Stimulated activated CD4-positive, alpha-beta T cell treated with anti-CD3 and anti-CD28 coated beads, Interleukin-15, amount 100 ng/mL, for 48 hours (primary cell): Measurements from ENCODE around the gene FRY.

Experiments
- DNase-seq, 2 donors: peaks; one replicate each; pipeline ENCODE4 v3.0.0-alpha.2; 2020; ENCODE audit warnings: low read depth in 2 of 2

Gene FRY

DNA sequence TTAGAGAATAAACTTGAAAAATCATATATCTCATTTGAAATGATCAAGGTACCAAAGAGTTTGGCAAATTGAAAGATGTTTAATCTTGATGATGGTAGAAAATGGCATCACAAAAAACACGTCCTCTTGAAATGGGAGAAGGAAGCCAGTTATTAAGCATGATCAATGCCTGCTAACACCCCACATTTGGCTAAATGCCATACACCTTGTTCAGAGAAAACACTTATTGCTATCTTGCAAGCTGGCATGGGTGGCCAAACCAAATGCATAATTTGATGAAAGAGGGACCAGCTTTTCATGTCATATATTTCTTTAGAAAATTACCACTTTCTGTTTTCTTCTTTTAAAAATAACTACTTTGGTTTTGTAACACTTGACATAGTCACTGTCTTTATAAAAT, 142.3 kb downstream of the FRY start:
- no peak for DNase-seq

DNA sequence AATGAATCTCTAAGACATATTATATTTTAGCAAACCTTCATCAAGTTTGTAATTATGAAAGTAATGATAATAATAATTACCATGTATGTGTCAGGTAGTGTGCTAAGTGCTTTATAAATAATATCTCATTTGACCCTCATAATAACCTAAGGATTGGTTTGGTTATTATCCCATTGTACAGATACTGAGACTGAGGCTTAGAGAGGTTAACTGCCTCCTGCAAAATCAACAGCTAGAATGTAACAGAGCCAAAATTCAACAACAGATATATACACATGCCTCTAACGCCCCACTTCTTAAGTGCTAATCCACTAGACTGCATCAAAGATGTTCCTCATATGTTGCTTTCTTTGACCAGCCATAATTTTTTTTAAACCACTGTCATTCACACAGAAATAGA, 142.8 kb downstream of the FRY start:
- DNase-seq = no peak

DNA sequence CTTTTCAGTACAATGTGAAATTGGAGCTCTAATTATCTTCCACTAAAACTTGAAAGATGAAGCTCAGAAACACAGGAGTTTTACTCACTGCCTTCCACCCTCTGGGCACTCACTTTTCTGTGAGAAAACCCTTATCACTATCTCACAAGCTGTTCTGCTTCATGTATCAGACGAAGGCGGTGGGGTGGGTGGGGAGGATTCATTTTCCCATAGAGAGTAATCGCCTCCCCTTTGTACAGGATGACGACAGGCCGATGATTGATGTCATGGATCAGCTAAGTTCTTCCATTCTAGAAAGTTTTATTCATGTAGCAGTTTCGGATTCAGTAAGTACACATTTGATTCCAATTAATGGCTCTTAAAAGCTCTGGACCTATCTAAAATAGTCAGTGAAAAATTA, 143.7 kb downstream of the FRY start:
- no peak for DNase-seq

DNA sequence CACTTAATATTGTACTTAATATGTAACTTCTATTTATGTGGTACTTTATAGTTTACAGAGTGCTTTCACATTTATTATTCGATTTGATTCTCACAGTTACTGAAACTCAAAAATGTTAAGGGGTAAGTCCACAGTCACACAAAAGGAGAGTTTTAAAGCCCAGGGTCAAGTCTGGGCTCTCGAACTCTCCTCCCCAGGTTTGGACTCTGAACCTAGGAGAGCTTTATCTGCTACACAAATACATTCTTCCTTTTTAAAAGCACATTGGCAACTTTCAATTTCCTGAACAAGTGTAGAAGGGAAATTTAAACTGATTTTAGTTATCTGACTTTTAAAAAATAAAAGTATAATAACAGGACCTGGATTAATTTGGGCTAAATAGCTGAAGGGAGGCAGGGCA, 144.4 kb downstream of the FRY start:
- no peak for DNase-seq

DNA sequence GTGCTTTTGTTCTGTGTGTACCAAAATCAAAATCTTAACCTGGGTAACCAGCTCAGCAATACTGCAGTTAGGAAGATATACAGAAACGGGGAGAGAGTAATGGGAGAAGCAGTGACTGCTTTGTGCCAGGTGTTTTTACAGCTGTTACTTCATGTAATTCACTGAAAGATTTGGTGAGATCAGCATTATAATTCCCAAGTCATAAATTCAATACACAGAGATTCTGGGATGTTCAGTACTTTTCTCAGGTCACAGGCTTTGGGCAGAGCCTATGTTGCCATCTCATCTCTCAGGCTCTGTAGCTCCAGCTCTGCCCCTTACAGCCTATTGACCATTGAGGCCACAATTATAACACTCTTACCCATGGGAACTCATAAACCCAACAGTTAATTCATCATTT, 145.1 kb downstream of the FRY start:
- DNase-seq = no peak

DNA sequence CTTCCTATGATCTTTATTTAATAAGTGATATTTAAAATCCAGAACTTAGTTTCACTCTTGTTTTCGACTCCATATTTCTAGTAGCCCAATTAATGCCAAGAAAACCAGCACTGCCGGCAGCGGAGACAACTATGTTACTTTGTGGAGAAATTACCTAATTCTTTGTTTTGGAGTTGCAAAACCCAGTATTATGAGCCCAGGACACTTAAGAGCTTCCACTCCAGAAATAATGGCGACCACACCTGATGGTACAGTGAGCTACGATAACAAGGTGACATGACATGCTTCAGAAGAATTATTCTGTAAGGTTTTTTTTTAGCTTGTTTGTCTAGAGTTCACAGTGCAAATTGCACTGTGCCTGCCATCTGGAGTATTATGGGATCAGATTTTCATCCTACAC, 147.2 kb downstream of the FRY start:
- DNase-seq = no peak

DNA sequence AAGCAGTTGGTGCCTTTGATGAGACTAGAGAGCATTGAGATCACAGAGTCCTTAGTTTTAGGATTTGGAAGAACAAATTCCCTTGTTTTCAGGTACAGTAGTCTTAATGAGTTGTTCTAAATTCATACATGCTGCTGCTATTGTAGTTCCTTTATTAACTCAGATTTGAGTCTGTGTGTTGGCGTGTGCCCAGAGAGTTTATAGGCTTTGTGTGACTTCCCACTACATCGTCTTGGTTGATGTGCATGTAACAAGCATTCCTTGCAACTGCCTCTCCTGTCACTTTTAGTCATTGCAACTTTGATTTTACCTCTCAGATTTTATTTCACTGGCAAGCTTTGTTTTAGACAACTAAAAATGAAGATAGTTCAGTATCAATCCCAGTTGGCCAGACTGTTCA, 148.1 kb downstream of the FRY start:
- no peak for DNase-seq

DNA sequence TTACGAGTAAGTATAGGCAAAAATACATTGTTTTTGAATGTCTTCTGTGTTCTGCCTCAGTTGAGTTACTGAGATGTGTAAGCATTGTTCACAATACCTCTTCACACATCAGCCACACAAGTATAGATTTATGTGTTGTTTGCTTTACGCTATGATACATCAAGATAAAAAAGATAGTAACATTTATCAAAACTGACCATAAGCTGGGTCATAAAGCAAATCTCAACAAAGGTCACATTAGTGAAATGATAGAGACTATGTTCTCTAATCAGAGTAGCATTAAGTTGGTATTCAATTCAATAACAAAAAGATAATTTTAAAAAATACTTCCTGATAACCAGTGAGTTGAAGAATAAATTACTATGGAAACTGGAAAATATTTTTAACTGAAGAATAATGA, 156.1 kb downstream of the FRY start:
- DNase-seq = no peak

DNA sequence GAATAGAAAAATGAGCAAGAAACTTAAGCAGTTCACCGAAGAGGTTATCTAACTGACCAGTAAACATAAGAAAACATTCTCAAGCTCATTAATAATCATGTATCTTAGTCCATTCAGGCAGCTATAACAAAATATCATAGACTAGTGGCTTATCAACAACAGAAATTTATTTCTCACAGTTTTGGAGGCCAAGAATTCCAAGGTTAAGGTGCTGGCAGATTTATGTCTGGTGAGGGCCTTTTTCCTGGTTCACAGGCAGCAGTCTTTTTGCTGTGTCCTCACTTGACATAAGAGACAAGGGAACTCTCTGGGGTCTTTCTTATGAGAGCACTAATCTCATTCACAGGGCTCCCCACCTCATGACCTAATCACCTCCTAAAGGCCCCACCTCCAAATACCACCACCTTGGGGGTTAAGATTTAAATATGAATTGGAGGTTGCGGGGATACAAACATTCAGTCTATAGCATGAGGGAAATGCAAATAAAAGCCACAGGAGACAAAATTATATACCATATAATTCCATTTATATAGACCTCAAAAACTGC, 160.0 kb downstream of the FRY start:
- DNase-seq = no peak

DNA sequence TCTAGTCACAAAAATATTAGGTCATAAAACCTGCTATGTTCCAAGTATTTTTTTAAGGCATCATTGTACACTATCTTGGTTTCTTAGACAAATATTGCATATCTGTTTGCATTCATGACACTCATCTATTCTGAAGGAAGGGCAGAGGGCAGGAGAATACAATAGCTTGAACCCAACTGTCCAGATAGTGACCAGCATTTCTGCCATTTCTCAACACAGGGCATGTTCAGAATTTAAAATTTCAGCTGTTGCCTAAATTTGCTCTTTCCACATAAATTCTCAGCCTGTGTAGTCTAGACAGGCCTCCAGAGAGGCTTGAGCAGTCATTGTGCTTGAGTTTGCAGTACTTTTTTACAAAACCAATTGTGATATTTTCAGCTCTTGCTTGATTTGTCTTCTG, 164.1 kb downstream of the FRY start:
- DNase-seq = no peak

DNA sequence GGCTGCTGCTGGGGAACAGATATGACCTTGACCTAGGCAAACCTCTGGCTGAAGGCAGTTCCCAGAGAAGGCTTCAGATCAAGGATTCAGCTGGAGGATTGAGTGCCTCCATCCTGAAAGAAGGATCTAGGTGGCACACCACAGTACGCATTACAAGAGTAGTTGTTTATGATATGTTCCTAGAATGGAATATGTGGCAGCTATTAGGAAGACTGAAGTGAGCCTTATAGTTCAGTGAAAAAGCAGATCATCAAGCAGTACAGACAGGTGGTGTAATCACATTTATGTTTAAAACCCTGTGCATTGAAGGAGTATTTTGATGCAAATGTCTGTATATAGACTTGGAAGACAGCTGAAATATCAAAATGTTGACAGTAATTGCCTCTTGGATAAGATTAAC, 167.6 kb downstream of the FRY start:
- DNase-seq = no peak

DNA sequence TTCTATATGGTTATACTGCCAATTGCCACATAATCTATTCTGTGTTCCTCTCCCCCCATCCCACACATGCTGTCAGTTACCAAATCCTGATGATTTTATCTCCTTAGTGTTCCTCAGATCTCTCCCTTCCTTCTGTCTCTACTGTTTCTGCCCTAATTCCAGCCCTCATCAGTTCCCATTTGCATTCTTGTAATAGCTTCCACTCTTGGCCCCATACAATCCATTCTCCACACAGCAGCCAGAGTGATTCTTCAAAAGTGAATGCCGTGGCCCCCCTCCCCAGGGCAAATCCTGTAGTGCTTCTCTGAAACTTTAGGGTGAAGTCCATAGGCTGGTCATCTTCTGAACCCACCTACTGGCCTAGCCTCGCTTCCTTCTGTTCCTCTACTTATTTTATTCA, 169.2 kb downstream of the FRY start:
- no peak for DNase-seq

DNA sequence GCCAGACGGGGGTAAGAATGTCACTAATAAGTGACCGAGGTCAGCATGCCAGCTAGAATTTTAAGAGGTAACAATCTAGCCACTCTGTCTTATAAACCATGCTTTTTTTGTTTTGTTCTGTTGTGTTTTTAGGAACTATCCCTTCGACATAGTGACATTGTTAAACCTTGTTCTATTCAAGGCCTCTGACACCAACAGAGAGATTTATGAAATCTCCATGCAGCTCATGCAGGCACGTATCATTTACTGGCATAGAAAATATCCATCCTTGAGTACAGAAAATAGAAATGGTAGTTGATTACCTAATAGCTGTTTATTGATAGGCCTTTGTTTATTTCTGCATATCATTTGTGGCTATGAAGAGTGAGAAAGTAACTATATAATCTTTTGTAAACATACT, 170.2 kb downstream of the FRY start:
- DNase-seq = no peak

DNA sequence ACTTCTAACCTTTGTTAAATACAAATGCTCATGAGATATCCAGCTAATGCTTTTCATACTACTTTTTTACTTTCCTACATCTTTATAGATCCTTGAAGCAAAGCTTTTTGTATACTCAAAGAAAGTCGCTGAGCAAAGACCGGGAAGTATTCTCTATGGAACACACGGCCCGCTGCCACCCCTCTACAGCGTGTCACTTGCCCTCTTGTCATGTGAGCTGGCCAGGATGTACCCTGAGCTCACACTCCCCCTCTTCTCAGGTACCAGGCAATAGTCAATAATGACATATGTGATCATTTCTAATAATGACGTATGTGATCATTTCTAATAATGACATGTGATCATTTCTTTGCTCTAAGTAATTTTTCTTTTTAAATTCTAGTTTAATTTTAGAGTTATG, 170.7 kb downstream of the FRY start:
- no peak for DNase-seq

DNA sequence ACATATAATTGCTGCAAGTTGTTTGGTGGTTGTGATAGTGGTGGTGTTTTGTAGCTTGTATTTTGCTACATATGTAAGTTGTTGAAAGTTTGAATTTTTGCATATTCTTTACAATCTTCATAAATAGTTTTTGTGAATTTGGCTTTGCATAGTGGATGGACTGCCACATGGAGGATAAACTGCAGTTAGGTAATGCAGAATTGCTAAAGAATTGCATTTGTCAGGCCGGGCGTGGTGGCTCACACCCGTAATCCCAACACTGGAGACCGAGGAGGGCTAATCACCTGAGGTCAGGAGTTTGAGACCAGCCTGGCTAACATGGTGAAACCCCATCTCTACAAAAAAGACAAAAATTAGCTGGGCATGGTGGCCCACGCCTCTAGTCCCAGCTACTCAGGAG, 171.6 kb downstream of the FRY start:
- no peak for DNase-seq

DNA sequence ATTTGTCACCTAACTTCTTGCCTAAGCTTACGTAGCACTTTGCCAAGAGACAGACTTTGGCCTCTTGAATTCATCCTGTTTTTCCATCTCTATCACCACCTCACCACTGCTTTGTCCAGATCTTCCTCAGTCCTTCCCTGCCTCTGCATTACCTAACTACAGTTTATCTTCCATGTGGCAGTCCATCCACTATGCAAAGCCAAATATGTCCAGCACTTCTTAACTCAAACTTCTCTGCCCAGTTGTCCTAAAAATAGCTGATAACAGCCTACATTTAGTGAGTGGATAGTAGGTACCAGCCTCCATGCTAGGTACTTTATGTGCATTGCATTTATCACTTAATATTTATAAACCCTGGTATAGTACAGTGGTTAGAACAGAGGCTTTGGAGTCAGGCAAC, 172.2 kb downstream of the FRY start:
- DNase-seq = no peak

DNA sequence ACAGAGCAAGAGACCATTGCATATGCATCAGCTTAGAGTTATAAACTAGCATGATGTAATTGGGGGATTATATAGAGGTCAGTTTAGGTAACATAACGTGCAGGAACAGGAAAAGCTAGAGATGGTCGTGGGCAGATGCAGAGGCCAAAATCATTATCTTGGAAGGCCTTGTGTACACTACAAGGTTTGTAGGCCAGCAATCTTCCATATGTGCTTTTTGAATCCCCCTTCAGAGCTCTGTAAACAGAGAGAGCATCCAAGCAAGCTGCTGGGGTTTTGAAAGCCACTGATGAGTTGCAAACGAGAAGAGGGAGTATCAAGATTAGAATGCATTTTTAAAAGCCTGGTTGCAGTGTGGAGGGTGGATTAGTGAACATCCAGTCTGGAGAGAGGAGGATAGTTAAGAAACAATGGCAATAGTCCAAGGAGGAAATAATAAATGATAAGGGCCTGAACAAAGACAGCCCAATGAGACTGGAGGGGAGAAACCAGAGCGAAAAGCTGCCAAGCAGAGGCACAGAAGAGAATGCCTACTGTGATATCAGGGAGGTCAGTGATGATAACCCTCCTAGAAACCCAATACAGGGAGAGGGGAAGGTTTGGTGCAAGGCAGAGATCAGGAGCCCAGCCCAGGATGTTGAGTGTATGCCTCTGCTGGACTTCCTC, 174.0 kb downstream of the FRY start:
- DNase-seq = no peak

DNA sequence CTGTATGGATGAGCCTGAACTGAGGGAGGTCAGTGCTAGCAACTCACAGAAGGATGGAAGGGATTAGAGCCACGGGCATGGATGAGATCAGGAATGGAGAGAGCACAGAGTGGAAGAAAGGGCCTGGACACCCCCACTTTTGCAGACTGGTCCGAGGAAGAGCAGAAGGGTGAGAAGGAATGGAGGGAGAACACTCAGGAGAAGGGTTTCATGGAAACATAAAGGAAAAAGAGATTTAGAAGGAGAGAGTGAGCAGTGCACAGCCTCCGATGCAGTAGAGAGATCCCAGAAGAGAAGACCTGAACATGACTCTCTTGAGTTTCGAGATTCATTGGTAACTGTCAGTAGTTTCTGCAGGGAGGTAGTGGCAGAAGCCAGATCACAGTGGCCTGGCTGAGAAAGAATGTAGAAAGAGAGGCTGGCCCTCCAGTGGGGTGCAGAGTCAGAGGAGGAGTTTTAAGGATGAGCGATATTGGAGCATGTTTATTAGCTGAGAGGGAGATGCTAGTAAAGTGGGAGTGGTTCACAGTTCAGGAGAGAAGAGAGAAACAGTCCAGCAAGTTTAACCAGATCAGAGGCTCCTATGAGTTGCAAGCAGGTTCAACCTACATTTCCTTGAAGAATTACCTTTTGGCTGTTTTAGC, 174.6 kb downstream of the FRY start:
- DNase-seq = no peak

DNA sequence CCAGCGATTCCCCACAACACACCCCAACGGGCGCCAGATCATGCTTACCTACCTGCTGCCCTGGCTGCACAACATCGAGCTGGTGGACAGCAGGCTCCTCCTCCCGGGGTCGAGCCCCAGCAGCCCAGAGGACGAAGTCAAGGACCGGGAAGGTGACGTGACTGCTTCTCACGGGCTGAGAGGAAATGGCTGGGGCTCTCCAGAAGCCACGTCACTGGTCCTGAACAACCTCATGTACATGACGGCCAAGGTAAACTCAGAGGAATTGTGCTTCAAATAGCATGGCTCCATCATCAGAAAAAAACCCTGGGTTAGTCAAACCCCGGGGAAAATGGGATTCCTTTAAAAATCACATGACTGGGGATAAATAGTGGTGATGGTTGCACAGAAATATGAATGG, 177.3 kb downstream of the FRY start:
- DNase-seq = no peak

DNA sequence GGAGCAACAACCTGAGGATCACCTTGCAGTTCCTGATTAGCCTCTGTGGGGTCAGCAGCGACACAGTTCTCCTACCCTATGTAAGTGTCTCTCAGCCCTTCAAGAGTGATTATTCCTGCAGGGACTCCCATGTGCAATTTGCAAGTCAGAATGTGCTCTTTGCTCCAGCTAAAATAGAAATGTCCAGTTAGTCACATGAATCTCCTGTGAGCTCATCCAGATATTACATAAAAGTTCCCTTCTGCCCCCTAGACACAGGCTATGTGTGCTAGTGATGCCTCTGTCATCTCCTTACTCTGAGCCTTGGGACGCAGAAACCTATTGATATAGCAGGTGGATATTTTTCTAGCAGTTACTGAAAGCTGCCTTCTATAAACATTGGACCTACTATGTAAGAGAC, 178.1 kb downstream of the FRY start:
- no peak for DNase-seq

DNA sequence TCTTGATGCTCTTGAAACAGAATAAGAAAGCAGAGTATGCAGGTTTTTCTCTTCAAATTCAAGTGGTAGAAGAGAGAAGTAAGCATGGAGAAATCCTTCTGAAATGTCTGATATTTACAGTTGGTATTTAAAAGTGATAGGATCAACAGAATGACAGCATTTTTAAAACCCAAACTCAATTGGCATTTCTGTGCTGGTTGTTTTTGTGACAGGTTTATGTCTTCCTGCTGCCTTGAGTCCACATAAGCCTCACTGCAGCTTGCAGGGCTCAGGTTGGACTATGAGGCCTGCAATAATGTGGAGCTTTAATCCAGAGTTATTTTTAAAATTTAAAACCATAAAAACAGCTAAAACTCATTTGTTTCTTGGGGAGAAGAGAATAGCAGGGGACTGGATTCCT, 178.5 kb downstream of the FRY start:
- no peak for DNase-seq

DNA sequence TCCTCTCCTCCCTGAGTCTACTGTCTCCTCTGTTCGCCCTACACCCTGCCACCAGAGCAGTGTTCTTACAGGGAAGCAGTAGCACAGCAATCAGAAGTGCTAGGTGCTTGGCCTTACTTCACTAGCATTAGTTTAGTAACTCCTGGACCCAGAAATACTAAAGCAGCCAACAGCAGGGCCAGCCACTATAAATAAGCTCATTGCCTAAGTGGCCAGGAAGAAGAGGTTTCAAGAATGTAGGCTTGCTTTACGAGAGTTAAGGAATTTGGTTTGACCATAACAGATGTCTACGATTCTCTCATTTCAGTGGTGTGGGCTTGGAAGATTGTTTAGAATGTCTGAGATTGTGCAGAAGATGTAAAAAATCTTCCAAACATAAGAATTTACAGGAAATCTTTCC, 180.2 kb downstream of the FRY start:
- DNase-seq = no peak

DNA sequence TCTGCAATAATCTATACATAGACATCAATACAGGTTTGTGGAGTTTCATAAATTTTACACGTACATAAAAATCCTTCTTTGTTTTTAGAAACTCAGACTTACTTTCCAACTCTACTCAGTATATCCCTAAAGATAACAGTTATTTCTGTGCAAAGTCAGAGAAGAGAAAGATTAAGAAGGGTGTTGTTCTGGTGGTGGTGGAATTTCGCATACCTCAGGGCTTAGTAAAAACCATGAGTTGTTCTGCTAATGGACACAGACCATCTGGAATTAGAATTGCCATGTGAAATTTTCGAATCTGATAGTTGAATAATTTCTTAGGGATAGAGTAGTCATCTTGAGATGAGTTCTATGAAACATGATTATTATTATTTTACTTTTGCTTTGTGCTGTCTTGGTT, 180.8 kb downstream of the FRY start:
- DNase-seq = no peak

DNA sequence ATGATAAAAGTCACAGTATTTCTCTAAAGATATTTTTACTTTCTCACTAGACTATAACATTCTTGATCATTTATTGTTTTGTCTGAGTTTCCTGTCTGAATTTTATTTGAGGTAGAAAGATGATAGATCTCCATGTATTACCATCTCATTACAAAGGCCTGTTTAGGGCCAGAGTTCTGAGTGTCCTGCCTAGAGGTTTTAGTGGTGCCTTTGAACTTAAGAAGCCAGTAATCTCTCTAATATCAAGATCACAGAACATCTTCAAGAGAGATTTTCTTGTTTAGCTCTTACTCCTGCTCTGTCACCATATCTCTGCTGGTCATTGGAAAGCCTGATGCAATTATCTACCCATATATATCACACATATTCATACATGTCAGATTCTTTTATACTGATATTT, 182.1 kb downstream of the FRY start:
- no peak for DNase-seq
